Measurements from ENCODE around the gene ANKRD36B. TPM values are rescaled to one million over a fixed set of nuclear protein-coding genes. Genes with fewer than 3 reads are reported as not detected.

The ANKRD36B gene
- total RNA-seq, 1 experiment from 2014 or later: 3.0 TPM

Other genes with a start within 250 kb of the ANKRD36B start
- gene COX5B, start 56.2 kb upstream of the ANKRD36B start, total RNA-seq (2014; rRNA removed; shearing (Covaris generic)): 312 and 347 TPM in 2 replicates
- 49.7 and 58.3 TPM in 2 replicates for gene ACTR1B, start 74.2 kb upstream of the ANKRD36B start, total RNA-seq (2014; rRNA removed; shearing (Covaris generic))
- 2.5 and 4.2 TPM in 2 replicates for gene C2orf92, start 79.8 kb upstream of the ANKRD36B start, total RNA-seq (2014; rRNA removed; shearing (Covaris generic))
- gene ZAP70, start 123.7 kb upstream of the ANKRD36B start, total RNA-seq (2014; rRNA removed; shearing (Covaris generic)): 0.33 and 2.5 TPM in 2 replicates

All from H7 (cell line).